Measurements from ENCODE around the gene CDKN2B.

The CDKN2B gene

GRCh38 chr9:22010866-22011625, 1.9 kb upstream of the CDKN2B start:
- TF ChIP-seq GATA3 (IDR thresholded peaks at IDR 0.05; ENCODE audit: low read depth, low read length) (no peak), GATA2 (IDR thresholded peaks at IDR 0.05; ENCODE audit: low read depth, low read length) (no peak)

- TF ChIP-seq GATA2 (IDR thresholded peaks at IDR 0.05; ENCODE audit: low read depth, low read length), result no peak
- TF ChIP-seq GATA3 (IDR thresholded peaks at IDR 0.05; ENCODE audit: low read depth, low read length), result no peak
These were observed 382 bp upstream of the CDKN2B start for GRCh38 chr9:22009506-22009867.

- no peak for TF ChIP-seq GATA3 (IDR thresholded peaks at IDR 0.05; ENCODE audit: low read depth, low read length)
- TF ChIP-seq GATA2 (IDR thresholded peaks at IDR 0.05; ENCODE audit: low read depth, low read length), result peak; percentile 76; the same call in 1 of the 2 replicates
These were observed 755 bp downstream of the CDKN2B start for GRCh38 chr9:22008384-22008716.

- no peak for TF ChIP-seq GATA2 (IDR thresholded peaks at IDR 0.05; ENCODE audit: low read depth, low read length)
- no peak for TF ChIP-seq GATA3 (IDR thresholded peaks at IDR 0.05; ENCODE audit: low read depth, low read length)
These were observed 3.2 kb downstream of the CDKN2B start for GRCh38 chr9:22005702-22006606.

GRCh38 chr9:22005021-22005701, 3.9 kb downstream of the CDKN2B start:
- TF ChIP-seq GATA3 (IDR thresholded peaks at IDR 0.05; ENCODE audit: low read depth, low read length) (no peak), GATA2 (IDR thresholded peaks at IDR 0.05; ENCODE audit: low read depth, low read length) (no peak)

GRCh38 chr9:22002038-22002437, 7.1 kb downstream of the CDKN2B start:
- TF ChIP-seq GATA3 (IDR thresholded peaks at IDR 0.05; ENCODE audit: low read depth, low read length) (no peak), GATA2 (IDR thresholded peaks at IDR 0.05; ENCODE audit: low read depth, low read length) (no peak)

GRCh38 chr9:21998026-21998425, 11.1 kb downstream of the CDKN2B start:
- TF ChIP-seq GATA2 (IDR thresholded peaks at IDR 0.05; ENCODE audit: low read depth, low read length) (no peak), GATA3 (IDR thresholded peaks at IDR 0.05; ENCODE audit: low read depth, low read length) (no peak)

- no peak for TF ChIP-seq GATA2 (IDR thresholded peaks at IDR 0.05; ENCODE audit: low read depth, low read length)
- TF ChIP-seq GATA3 (IDR thresholded peaks at IDR 0.05; ENCODE audit: low read depth, low read length), result no peak
These were observed 11.6 kb downstream of the CDKN2B start for GRCh38 chr9:21997480-21997879.

- TF ChIP-seq GATA3 (IDR thresholded peaks at IDR 0.05; ENCODE audit: low read depth, low read length) (no peak), GATA2 (IDR thresholded peaks at IDR 0.05; ENCODE audit: low read depth, low read length) (no peak)
These were observed 12.2 kb downstream of the CDKN2B start for GRCh38 chr9:21996858-21997257.

- no peak for TF ChIP-seq GATA2 (IDR thresholded peaks at IDR 0.05; ENCODE audit: low read depth, low read length)
- no peak for TF ChIP-seq GATA3 (IDR thresholded peaks at IDR 0.05; ENCODE audit: low read depth, low read length)
These were observed 12.7 kb downstream of the CDKN2B start for GRCh38 chr9:21996438-21996837.

GRCh38 chr9:21995666-21996398, 13.3 kb downstream of the CDKN2B start:
- TF ChIP-seq GATA2 (IDR thresholded peaks at IDR 0.05; ENCODE audit: low read depth, low read length) (no peak), GATA3 (IDR thresholded peaks at IDR 0.05; ENCODE audit: low read depth, low read length) (no peak)

GRCh38 chr9:21995006-21995665, 14.0 kb downstream of the CDKN2B start:
- no peak for TF ChIP-seq GATA3 (IDR thresholded peaks at IDR 0.05; ENCODE audit: low read depth, low read length)
- TF ChIP-seq GATA2 (IDR thresholded peaks at IDR 0.05; ENCODE audit: low read depth, low read length), result no peak

- TF ChIP-seq GATA2 (IDR thresholded peaks at IDR 0.05; ENCODE audit: low read depth, low read length) (no peak), GATA3 (IDR thresholded peaks at IDR 0.05; ENCODE audit: low read depth, low read length) (no peak)
These were observed 14.5 kb downstream of the CDKN2B start, which contains the start of gene CDKN2B-AS1 for GRCh38 chr9:21994556-21995005. CDKN2B-AS1 (plus strand) TSS chr9:21994791.
